ENCODE measurements around the gene CYSRT1.

The CYSRT1 gene

DNA sequence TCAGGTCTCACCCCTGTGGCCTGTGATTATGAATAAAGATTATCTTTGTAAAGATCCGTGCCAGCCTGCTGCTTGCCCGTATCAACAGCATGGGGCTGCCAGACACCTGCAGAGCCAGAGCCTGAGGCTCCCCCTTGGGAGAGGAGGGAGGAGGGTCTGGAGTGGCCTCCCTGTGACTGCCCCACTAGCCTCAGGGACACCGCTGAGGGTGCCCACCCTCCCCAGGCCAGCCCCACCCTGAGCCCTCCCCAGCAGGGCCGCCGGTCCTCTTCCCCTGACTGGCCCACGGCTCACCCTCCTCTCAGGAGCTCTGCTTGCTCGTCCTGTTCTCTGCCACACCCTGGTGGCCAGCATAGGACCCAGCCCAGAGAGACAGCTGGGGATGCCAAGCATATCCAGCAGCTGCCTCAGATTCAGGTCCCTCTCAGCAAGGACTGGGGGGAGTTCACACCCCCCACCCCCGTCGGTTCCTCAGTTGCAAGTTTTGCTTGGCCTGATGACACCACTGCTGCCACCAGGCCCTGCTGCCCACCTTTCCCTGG lies 34.6 kb upstream of the CYSRT1 start:
- DNase-seq (ENCODE audit: low read depth in 3 of 3), result no peak

DNA sequence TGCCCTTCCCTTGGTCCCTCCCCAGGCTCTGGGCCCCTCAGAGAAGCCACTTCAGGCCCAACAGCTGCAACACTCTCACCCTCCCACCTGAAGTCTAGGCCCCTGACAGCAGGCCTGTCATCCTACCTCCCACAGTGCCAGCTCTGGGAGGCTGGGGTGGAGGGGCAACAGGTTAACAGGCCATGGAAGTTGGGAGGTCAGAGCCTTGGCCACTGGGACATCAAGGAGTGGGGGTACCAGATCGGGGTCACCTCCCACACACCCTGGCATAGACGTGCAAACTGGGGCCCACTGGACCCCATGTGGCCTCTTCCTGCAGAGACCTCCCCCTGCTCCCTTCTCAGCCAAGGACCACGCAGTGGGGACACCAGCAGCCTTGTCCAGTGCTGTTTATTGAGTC lies 33.7 kb upstream of the CYSRT1 start:
- DNase-seq (ENCODE audit: low read depth in 3 of 3), result no peak

DNA sequence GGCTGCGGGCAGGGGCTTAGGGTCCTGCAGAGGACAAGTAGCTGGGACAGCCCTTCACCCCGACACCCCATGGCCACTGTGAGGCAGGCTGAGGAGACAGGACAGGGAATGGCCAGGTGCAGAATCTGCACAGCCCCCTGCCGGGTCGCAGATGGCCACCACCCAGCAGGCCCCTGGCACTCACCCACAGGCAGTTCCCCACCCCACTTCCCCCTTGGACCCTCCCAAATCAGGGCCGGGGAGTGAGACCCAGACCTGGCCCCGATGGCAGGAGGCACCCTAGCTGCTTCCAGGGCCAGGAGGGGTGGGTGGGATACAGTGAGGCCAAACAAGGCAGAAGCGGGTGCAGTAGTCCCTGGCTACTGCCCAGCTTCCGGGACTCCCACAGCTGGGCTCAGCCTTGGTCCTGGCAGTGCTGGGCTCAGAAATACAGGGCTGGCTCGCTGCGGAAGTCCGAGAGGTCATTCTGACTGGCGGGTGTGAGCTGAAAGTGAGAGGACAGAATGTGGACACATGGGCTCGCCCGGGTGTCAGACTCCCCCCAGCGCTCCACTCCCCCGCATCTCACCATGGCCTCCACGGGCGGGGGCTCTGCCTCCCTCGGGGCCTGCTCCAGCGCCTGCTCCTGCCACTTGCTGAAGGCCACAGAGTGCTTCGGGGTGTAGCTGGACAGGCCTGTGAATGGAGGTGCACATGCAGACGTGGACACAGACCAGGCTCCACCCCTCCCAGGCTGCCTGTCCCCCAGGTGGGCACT lies 33.1 kb upstream of the CYSRT1 start:
- no peak for DNase-seq (ENCODE audit: low read depth in 3 of 3)

DNA sequence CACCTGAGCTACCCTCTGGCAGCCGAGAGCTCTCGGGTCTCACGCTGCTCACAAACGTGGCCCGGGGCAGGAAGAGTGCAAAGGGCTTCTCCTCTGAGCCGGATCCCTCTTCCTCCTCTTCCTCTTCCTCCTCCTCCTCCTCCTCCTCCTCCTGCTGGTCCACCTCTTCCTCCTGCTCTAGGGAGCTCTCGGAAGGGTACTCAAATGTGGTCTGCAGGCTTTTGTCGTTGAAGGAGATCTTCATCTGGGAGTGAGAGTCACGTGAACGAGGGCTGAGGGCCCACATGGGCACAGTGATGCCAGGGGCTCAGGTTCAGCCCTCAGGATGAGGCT lies 32.6 kb upstream of the CYSRT1 start:
- no peak for DNase-seq (ENCODE audit: low read depth in 3 of 3)

- DNase-seq (ENCODE audit: low read depth in 3 of 3), result no peak
Observed at GRCh38 chr9:137192859-137193258, 32.1 kb upstream of the CYSRT1 start.

- DNase-seq (ENCODE audit: low read depth in 3 of 3), result no peak
Observed at GRCh38 chr9:137193771-137194170, 31.2 kb upstream of the CYSRT1 start.

GRCh38 chr9:137194388-137194787 lies 30.6 kb upstream of the CYSRT1 start:
- DNase-seq (ENCODE audit: low read depth in 3 of 3), result no peak

DNA sequence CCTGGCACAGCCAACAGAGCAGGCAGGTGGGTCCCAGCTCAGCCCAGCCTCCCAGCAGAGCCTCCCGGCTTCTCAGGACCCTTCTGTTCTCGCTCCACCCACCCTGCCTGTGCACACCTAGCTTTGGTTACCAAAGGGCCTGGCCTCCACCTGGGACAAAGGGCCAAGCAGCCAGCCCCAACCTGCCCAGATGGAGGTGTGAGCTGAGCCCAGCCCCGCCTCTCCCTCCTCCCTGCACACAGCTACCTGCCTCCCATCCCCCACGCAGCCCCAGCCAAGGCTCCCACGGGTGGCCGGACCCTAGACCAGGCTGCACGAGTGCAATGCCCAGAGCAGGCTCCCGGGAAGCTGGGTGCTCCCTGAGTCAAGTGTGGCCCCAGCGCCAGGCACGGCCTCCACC lies 30.1 kb upstream of the CYSRT1 start:
- DNase-seq (ENCODE audit: low read depth in 3 of 3), result no peak

GRCh38 chr9:137195525-137196220 lies 29.3 kb upstream of the CYSRT1 start:
- no peak for DNase-seq (ENCODE audit: low read depth in 3 of 3)

- no peak for DNase-seq (ENCODE audit: low read depth in 3 of 3)
Observed at GRCh38 chr9:137198051-137198901, 26.7 kb upstream of the CYSRT1 start.

DNA sequence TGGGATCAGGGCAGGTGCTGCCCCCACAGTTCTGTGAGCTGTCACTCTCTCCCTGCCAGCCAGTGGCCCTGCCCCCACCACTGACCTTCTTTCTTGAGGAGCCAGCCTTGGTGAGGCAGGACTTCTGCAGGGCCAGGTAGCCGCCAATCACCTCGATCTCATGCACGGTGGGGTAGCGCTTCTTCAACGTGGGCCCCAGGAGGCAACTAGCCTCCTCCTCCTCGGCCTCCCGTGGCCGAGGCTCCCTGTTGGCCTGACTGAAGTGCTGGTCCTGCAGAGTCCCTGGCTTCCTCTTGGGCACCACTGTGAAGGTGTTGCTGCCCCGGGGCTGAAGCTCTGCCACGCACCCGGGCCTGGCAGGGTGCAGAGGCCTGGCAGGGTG lies 26.1 kb upstream of the CYSRT1 start:
- no peak for DNase-seq (ENCODE audit: low read depth in 3 of 3)

DNA sequence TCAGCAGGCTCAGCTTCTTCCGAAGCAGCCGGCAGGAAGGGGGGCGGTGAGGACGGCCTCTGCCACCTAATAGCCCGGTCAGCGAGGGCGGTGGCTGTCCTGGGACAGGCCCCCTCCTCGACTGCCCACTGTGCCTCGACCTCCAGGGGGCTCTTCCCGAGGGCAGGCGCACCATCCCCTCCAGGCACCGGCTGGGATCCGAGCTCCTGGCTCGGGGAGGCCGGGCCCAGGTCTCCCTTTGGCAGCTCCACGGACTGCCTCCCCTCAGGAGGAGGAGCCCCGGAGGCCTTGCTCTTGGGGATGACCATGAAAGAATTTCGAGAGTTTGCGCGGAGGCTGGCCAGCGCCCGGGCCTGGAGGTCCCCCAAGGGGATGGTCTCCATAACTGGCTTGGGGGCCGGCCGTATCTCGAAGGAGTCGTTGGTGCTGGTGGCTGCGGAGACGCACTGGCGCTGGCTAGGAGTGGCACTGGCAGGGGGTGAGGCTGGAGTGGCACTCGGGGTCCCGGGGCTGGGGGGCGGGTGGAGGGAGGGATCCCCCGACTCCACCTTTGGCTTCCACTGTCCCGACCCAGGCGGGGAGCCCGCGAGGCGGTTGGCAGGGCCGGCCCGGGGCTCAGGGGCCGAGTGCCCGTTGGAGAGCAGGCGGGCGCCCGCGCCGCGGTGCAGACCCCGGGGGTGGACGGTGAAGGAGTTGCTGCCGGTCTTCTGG lies 25.4 kb upstream of the CYSRT1 start:
- DNase-seq (ENCODE audit: low read depth in 3 of 3), result no peak

DNA sequence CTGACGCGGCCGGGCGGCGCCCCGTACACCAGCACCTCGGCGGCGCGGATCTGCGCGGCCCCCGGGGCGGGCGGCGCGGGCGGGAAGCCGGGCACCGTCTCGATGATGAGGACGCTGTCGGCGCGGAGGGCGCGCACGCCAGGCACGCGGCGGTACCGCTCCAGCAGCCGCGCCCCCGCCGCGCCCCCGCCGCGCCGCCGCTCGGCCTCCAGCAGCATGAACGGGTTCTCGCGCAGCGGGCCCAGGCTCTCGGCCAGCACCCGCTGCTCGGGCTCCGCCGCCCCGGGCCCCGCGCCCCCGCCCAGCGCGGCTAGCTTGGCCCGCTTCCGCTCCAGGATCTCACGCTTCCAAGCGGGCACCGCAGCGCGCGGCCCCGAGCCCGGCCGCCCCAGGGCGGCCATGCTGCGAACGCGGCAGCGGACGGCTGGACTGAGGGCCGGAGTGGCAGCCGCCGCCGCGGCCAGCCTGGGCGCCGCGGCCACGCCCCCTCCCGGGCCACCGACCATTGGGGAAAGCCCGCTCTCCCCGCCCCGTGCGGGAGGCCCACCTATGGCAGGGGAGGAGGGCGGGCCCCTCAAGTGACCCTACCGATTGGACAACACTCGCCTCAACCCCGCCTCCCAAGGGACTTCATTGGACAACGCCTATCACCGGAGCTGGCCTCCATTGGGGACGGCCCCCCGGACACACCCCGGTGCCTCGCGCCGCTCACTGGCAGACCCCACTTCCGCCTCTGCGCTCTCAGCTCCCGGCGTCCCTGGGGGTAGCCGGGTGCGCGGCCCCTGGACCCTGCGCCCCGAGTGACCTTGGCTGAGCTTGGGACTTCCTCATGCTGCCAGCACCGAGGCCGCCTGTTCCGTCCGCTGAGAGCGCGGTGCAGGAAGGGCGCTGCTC lies 24.4 kb upstream of the CYSRT1 start, which contains the start of gene TPRN:
Gene TPRN, minus strand, starts transcription at position 431 of the 894 bp plus-strand sequence. Its CDS starts 30 bp downstream, at position 401.
- peak; percentile 97 to 99 (median 97) for DNase-seq (ENCODE audit: low read depth in 3 of 3)

DNA sequence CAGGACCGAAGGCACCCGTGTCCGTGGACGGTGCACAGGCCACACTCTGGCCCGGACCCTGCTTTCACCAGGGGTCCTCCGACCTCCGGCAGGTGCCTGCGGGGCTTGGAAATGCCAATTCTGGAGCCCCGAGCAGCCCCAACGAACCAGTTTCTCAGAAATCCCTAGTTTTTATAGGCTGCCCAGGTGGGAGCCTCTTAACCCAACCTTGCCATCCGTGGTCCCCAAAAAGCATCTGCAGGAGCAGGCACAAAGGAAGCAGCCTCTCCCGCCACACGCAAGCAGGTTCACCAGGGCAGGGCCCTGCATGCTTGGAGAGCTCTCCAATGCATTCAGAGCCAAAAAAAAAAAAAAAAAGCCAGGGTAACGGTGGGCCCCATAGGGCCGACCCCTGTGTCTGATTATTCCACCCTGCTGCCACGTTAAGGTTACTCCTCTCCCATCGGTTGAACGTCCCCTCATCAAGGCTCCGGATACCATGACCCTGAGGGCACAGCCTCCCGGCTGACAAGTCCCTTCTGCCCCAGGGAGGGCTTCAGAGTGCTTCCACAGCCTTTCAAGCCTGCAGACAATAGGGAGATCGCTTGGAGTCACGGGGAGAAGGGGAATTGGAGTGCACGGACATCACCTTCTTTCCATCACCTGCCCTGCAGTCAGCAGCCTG lies 23.6 kb upstream of the CYSRT1 start:
- no peak for DNase-seq (ENCODE audit: low read depth in 3 of 3)

GRCh38 chr9:137202966-137203365 lies 22.0 kb upstream of the CYSRT1 start:
- no peak for DNase-seq (ENCODE audit: low read depth in 3 of 3)

DNA sequence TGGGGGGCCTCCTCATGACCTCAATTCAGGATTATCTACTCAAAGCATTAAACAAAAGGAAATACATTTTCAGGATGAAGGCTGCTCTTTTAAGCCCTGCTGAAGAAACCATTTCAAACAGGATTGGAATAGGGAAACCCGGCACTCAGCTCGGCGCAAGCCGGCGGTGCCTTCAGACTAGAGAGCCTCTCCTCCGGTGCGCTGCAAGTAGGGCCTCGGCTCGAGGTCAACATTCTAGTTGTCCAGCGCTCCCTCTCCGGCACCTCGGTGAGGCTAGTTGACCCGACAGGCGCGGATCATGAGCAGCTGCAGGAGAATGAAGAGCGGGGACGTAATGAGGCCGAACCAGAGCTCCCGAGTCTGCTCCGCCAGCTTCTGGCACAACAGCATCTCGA lies 20.2 kb upstream of the CYSRT1 start:
- no peak for DNase-seq (ENCODE audit: low read depth in 3 of 3)

DNA sequence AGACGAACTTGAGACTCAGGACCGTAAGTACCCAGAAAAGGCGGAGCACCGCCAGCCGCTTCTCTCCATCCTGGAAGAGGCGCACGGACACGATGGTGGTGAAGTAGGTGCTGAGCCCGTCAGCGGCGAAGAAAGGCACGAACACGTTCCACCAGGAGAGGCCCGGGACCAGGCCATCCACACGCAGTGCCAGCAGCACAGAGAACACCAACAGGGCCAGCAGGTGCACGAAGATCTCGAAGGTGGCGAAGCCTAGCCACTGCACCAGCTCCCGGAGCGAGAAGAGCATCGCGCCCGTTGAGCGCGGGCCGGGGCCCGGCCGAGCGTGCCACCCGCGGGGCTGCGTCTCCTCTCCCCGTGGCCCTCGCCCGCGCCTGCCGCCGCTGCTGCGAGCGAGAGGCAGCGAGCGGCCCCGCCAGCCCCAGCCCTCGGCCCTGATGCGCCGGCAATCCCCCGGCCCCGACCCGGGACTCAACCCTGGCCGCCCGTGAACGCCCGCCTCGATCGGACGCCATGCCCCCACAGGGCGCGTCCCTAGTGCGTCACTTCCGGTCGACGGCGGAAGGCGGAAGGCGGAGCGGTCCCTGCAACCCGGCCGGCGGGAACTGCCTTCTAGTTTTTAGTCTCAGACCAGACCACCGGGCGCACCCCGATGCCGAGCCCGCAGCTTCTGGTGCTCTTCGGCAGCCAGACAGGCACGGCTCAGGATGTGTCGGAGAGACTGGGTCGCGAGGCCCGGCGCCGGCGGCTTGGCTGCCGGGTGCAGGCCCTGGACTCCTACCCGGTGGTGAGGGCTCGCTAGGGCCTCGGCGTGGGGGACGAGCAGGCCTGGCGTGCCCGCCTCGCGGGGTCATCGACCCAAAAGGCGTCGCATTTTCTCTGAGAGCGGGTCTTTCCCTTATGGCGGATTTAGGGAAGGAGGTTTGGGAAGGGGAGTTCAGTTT lies 19.6 kb upstream of the CYSRT1 start, which contains the start of the genes NDOR1 and TMEM203:
Gene NDOR1, plus strand, starts transcription at position 575 of the 944 bp plus-strand sequence. Its CDS starts 78 bp downstream, at position 653.
Gene TMEM203, minus strand, starts transcription at position 523 of the 944 bp plus-strand sequence. Its CDS starts 234 bp downstream, at position 289.
- peak; percentile 93 to 94 (median 94) for DNase-seq (ENCODE audit: low read depth in 3 of 3)

- no peak for DNase-seq (ENCODE audit: low read depth in 3 of 3)
Observed at GRCh38 chr9:137206602-137207001, 18.4 kb upstream of the CYSRT1 start.

DNA sequence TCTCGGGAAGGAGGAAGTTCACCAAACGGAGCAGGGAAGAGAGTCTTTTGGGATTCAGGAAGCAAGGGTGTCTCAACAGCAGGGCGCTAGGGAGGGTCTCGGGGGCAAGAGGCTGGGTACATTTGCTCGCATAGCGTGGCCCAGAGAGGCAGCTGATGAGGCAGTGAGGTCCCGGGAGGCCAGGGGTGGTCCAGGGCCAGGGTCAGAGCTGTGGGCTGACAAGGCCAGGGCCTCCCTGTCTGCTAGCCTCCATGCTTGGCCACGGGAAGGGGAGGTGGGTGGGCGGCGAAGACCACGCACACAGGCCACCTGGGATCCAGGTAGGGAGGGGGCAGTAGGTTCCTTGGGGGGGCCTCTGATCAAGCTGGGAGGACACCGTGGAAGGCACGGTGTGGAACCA lies 13.4 kb upstream of the CYSRT1 start:
- no peak for DNase-seq (ENCODE audit: low read depth in 3 of 3)

Data from stimulated activated CD4-positive, alpha-beta T cell treated with anti-CD3 and anti-CD28 coated beads, TNF-alpha, amount 100 ng/mL, for 24 hours (primary cell).